HepG2 (cell line): ENCODE measurements around the gene ZFPM1. TPM values are rescaled to one million over a fixed set of nuclear protein-coding genes. Genes with fewer than 3 reads are reported as not detected.

Experiments used
- FLYWCH1 ChIP-seq: sonication (generic); formaldehyde crosslinking; IDR thresholded peaks from 2 replicates; pipeline ENCODE4 v1.8.1; 2023; ENCODE audit warnings: mild to moderate bottlenecking, missing genetic modification reagents
- GTF3A ChIP-seq: sonication (generic); formaldehyde crosslinking; conservative IDR thresholded peaks from 2 replicates; pipeline ENCODE4 v1.4.0; 2020; ENCODE audit warnings: mild to moderate bottlenecking, missing genetic modification reagents
- MEIS1 ChIP-seq: sonication (generic); formaldehyde crosslinking; IDR thresholded peaks from 2 replicates; pipeline ENCODE4 v1.9.0; 2021; ENCODE audit warnings: mild to moderate bottlenecking, missing genetic modification reagents, moderate library complexity, borderline replicate concordance
- PHF8 ChIP-seq: sonication (generic); formaldehyde crosslinking; IDR thresholded peaks from 2 replicates; pipeline ENCODE4 v1.5.0; 2020; ENCODE audit warnings: missing genetic modification reagents
- PPARG ChIP-seq: conservative IDR thresholded peaks from 2 replicates; pipeline ENCODE4 v1.6.1; 2016; ENCODE audit warnings: missing biosample characterization, missing genetic modification reagents
- RFX5 ChIP-seq: IDR thresholded peaks from 2 replicates; pipeline ENCODE4 v1.6.1; 2011; ENCODE audit warnings: low read depth, low read length, improper control_type of control experiment
- SMAD1 ChIP-seq: sonication (generic); formaldehyde crosslinking; IDR thresholded peaks from 2 replicates; pipeline ENCODE4 v1.4.0; 2020; ENCODE audit warnings: missing genetic modification reagents, low read depth, mild to moderate bottlenecking, borderline replicate concordance
- SPEN ChIP-seq: sonication (generic); formaldehyde crosslinking; IDR thresholded peaks from 2 replicates; pipeline ENCODE4 v1.5.1; 2020; ENCODE audit warnings: low read depth, mild to moderate bottlenecking, missing genetic modification reagents
- TMF1 ChIP-seq: sonication (generic); formaldehyde crosslinking; IDR thresholded peaks from 2 replicates; pipeline ENCODE4 v1.8.1; 2022; ENCODE audit warnings: low read depth, missing genetic modification reagents
- ZNF569 ChIP-seq: sonication (generic); formaldehyde crosslinking; IDR thresholded peaks from 2 replicates; pipeline ENCODE4 v1.5.0; 2020; ENCODE audit warnings: mild to moderate bottlenecking, missing genetic modification reagents, moderate library complexity, borderline replicate concordance
- ZNF605 ChIP-seq: sonication (generic); formaldehyde crosslinking; IDR thresholded peaks from 2 replicates; pipeline ENCODE4 v1.8.0; 2022; ENCODE audit warnings: mild to moderate bottlenecking, missing genetic modification reagents
- ZNF619 ChIP-seq: sonication (generic); formaldehyde crosslinking; IDR thresholded peaks from 2 replicates; pipeline ENCODE4 v1.4.0; 2020; ENCODE audit warnings: mild to moderate bottlenecking, missing genetic modification reagents
- ZNF720 ChIP-seq: sonication (generic); formaldehyde crosslinking; IDR thresholded peaks from 2 replicates; pipeline ENCODE4 v1.4.0; 2020; ENCODE audit warnings: missing genetic modification reagents
- polyA plus RNA-seq, 8 experiments: library from polyadenylated mRNA; depleted of rRNA in 3 of 8; stranded (reverse) in 7 of 8; unstranded in 1 of 8; fragments of >200 nt; fragmentation: Illumina TruSeq in 4 of 8; extraction: Trizol in 4 of 8; gene quantifications; 2 replicates each; pipeline versions ENCODE4 v1.2.1 to v1.2.3, GENCODE V29; 2011 to 2016; ENCODE audit warnings: low read depth in 4 of 8, missing spikeins in 1 of 8, mixed read lengths in 1 of 8; ENCODE audit not compliant: insufficient read depth in 1 of 8
- total RNA-seq, 5 experiments: library from RNA; depleted of rRNA; stranded (reverse); fragments of >200 nt; fragmentation: Illumina TruSeq; extraction: Trizol; gene quantifications; 2 replicates each; pipeline ENCODE4 v1.2.3, GENCODE V29; 2016; ENCODE audit warnings: low read depth in 1 of 5
- TF ChIP-seq, protein P1 (sequence below): conservative IDR thresholded peaks from 2 replicates; pipeline ENCODE4 v1.6.1; 2018; ENCODE audit warnings: missing genetic modification reagents
- TF ChIP-seq, protein P2 (sequence below): sonication (generic); formaldehyde crosslinking; IDR thresholded peaks from 2 replicates; pipeline ENCODE4 v1.4.0; 2020; ENCODE audit warnings: missing genetic modification reagents
- TF ChIP-seq, protein P3 (sequence below): sonication (generic); formaldehyde crosslinking; IDR thresholded peaks from 2 replicates; pipeline ENCODE4 v1.4.0; 2020; ENCODE audit warnings: mild to moderate bottlenecking, missing genetic modification reagents
- TF ChIP-seq, protein P4 (sequence below): sonication (generic); formaldehyde crosslinking; IDR thresholded peaks from 2 replicates; pipeline ENCODE4 v1.5.0; 2020; ENCODE audit warnings: missing genetic modification reagents, mild to moderate bottlenecking, borderline replicate concordance
- TF ChIP-seq, protein P5 (sequence below): sonication (generic); formaldehyde crosslinking; IDR thresholded peaks from 2 replicates; pipeline ENCODE4 v1.4.0; 2020; ENCODE audit warnings: missing genetic modification reagents, mild to moderate bottlenecking, borderline replicate concordance

The ZFPM1 gene
- total and polyA plus RNA-seq, 2 of the 13 experiments (the other 11 are each of a cell fraction or from before 2014, with no cell fraction given), result 1.3 to 3.8 TPM

DNA sequence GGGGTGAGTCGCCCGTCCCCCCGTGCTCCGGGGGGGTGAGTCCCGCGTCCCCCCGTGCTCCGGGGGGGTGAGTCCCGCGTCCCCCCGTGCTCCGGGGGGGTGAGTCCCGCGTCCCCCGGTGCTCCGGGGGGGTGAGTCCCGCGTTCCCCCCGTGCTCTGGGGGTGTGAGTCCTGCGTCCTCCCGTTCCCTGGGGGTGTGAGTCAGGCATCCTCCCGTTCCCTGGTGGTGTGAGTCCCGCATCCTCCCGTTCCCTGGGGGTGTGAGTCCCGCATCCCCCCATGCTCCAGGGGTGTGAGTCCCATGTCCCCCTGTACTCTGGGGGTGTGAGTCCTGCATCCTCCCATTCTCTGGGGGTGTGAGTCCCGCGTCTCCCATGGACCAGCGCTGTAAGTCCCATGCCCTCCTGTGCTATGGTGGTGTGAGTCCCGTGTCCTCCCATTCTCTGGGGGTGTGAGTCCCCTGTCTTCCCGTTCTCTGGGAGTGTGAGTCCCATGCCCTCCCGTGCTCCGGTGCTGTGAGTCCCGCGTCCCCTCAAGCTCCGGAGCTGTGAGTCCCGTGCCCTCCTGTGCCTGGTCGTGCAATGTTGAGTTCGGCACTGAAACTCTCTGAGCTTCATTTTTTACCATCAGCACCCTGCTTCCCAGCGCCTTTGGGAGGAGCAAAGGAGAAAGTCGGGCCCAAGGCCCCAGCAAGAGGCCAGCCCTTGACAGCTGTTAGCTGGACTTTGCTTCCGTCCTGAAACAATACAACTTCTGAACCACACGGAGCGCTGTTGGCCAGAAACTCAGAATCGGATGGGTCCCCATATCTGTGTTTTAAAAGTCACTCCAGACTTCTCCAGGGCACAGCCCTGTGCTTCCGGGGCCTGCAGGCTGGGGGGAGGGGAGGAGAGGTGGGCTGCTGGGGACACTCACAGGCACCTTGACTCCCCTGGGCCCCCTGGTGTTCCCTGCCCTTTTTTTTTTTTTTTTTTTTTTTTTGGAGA is 105.7 kb downstream of the ZFPM1 start (continued):
- TF ChIP-seq, protein P1, sequence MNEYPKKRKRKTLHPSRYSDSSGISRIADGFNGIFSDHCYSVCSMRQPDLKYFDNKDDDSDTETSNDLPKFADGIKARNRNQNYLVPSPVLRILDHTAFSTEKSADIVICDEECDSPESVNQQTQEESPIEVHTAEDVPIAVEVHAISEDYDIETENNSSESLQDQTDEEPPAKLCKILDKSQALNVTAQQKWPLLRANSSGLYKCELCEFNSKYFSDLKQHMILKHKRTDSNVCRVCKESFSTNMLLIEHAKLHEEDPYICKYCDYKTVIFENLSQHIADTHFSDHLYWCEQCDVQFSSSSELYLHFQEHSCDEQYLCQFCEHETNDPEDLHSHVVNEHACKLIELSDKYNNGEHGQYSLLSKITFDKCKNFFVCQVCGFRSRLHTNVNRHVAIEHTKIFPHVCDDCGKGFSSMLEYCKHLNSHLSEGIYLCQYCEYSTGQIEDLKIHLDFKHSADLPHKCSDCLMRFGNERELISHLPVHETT (CRISPR knock-in tag), result no peak
- TF ChIP-seq PHF8 (CRISPR knock-in tag) (no peak), RFX5 (no peak), ZNF605 (CRISPR knock-in tag) (0 out of 2 replicates have a peak, but pooled peaks have one; percentile 21), TMF1 (CRISPR knock-in tag) (no peak), FLYWCH1 (CRISPR knock-in tag) (no peak), SMAD1 (peak; percentile 67; the same call in 1 of the 2 replicates), ZNF619 (peak; percentile 48; the same call in 1 of the 2 replicates), GTF3A (no peak), PPARG (CRISPR knock-in tag) (no peak), MEIS1 (CRISPR knock-in tag) (peak; percentile 77), ZNF720 (CRISPR knock-in tag) (no peak), ZNF569 (CRISPR knock-in tag) (no peak), SPEN (CRISPR knock-in tag) (0 out of 2 replicates have a peak, but pooled peaks have one; percentile 44)
- TF ChIP-seq, protein P2, sequence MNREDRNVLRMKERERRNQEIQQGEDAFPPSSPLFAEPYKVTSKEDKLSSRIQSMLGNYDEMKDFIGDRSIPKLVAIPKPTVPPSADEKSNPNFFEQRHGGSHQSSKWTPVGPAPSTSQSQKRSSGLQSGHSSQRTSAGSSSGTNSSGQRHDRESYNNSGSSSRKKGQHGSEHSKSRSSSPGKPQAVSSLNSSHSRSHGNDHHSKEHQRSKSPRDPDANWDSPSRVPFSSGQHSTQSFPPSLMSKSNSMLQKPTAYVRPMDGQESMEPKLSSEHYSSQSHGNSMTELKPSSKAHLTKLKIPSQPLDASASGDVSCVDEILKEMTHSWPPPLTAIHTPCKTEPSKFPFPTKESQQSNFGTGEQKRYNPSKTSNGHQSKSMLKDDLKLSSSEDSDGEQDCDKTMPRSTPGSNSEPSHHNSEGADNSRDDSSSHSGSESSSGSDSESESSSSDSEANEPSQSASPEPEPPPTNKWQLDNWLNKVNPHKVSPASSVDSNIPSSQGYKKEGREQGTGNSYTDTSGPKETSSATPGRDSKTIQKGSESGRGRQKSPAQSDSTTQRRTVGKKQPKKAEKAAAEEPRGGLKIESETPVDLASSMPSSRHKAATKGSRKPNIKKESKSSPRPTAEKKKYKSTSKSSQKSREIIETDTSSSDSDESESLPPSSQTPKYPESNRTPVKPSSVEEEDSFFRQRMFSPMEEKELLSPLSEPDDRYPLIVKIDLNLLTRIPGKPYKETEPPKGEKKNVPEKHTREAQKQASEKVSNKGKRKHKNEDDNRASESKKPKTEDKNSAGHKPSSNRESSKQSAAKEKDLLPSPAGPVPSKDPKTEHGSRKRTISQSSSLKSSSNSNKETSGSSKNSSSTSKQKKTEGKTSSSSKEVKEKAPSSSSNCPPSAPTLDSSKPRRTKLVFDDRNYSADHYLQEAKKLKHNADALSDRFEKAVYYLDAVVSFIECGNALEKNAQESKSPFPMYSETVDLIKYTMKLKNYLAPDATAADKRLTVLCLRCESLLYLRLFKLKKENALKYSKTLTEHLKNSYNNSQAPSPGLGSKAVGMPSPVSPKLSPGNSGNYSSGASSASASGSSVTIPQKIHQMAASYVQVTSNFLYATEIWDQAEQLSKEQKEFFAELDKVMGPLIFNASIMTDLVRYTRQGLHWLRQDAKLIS, result no peak
- TF ChIP-seq, protein P3, sequence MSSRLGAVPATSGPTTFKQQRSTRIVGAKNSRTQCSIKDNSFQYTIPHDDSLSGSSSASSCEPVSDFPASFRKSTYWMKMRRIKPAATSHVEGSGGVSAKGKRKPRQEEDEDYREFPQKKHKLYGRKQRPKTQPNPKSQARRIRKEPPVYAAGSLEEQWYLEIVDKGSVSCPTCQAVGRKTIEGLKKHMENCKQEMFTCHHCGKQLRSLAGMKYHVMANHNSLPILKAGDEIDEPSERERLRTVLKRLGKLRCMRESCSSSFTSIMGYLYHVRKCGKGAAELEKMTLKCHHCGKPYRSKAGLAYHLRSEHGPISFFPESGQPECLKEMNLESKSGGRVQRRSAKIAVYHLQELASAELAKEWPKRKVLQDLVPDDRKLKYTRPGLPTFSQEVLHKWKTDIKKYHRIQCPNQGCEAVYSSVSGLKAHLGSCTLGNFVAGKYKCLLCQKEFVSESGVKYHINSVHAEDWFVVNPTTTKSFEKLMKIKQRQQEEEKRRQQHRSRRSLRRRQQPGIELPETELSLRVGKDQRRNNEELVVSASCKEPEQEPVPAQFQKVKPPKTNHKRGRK, result no peak
- TF ChIP-seq, protein P4, sequence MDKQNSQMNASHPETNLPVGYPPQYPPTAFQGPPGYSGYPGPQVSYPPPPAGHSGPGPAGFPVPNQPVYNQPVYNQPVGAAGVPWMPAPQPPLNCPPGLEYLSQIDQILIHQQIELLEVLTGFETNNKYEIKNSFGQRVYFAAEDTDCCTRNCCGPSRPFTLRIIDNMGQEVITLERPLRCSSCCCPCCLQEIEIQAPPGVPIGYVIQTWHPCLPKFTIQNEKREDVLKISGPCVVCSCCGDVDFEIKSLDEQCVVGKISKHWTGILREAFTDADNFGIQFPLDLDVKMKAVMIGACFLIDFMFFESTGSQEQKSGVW, result no peak
- TF ChIP-seq, protein P5, sequence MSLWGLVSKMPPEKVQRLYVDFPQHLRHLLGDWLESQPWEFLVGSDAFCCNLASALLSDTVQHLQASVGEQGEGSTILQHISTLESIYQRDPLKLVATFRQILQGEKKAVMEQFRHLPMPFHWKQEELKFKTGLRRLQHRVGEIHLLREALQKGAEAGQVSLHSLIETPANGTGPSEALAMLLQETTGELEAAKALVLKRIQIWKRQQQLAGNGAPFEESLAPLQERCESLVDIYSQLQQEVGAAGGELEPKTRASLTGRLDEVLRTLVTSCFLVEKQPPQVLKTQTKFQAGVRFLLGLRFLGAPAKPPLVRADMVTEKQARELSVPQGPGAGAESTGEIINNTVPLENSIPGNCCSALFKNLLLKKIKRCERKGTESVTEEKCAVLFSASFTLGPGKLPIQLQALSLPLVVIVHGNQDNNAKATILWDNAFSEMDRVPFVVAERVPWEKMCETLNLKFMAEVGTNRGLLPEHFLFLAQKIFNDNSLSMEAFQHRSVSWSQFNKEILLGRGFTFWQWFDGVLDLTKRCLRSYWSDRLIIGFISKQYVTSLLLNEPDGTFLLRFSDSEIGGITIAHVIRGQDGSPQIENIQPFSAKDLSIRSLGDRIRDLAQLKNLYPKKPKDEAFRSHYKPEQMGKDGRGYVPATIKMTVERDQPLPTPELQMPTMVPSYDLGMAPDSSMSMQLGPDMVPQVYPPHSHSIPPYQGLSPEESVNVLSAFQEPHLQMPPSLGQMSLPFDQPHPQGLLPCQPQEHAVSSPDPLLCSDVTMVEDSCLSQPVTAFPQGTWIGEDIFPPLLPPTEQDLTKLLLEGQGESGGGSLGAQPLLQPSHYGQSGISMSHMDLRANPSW (CRISPR knock-in tag), result no peak
